WTC11 (cell line): ENCODE data around the gene NLRX1. TPM values are rescaled to one million over a fixed set of nuclear protein-coding genes. Genes with fewer than 3 reads are reported as not detected.

Experiments
- ATAC-seq: fragments of 200-7000 bp; cut with Tn5 transposase; 2 replicates; pipeline ENCODE4 v1.10.0; 2021; ENCODE audit warnings: mild to moderate bottlenecking, moderate library complexity
- CTCF ChIA-PET: fragments of 300-600 bp; sonication (Branson Sonifier 250); formaldehyde crosslinking; loops from one replicate; lab custom pipeline; 2021; ENCODE audit warnings: antibody characterized with exemption; lab: Charles Lee
- POLR2A ChIA-PET: fragments of 350-600 bp; sonication (Branson Sonifier 250); formaldehyde crosslinking; loops from one replicate; lab custom pipeline; 2021; ENCODE audit warnings: antibody characterized with exemption; lab: Charles Lee
- DNase-seq: peaks from one replicate; pipeline ENCODE4 v3.0.0; 2021; ENCODE audit warnings: low spot score
- H3K27ac Mint-ChIP-seq: 2 replicates; pipeline ENCODE4 v1.8.0; 2021; ENCODE audit warnings: mixed read lengths
- H3K27me3 Mint-ChIP-seq: 2 replicates; pipeline ENCODE4 v1.8.0; 2021; ENCODE audit warnings: low read depth, mild to moderate bottlenecking, moderate library complexity, mixed read lengths
- H3K36me3 Mint-ChIP-seq: 2 replicates; pipeline ENCODE4 v1.8.0; 2021; ENCODE audit warnings: mixed read lengths
- H3K4me1 Mint-ChIP-seq: 2 replicates; pipeline ENCODE4 v1.8.0; 2022; ENCODE audit warnings: mixed read lengths
- H3K4me3 Mint-ChIP-seq: 2 replicates; pipeline ENCODE4 v1.8.0; 2021; ENCODE audit warnings: mild to moderate bottlenecking, moderate library complexity, mixed read lengths
- H3K9me3 Mint-ChIP-seq: 2 replicates; pipeline ENCODE4 v1.8.0; 2021; ENCODE audit warnings: mixed read lengths
- CTCF ChIP-seq: fragments of 200-600 bp; IDR thresholded peaks from 2 replicates; pipeline ENCODE4 v1.8.0; 2022; ENCODE audit warnings: antibody characterized with exemption
- FOXJ3 ChIP-seq: sonication (generic); formaldehyde crosslinking; IDR thresholded peaks from 2 replicates; pipeline ENCODE4 v1.9.0; 2021; ENCODE audit warnings: missing genetic modification reagents, mild to moderate bottlenecking, borderline replicate concordance
- FOXK1 ChIP-seq: sonication (generic); formaldehyde crosslinking; IDR thresholded peaks from 2 replicates; pipeline ENCODE4 v1.8.0; 2022; ENCODE audit warnings: mild to moderate bottlenecking, moderate library complexity, missing genetic modification reagents
- GRHL2 ChIP-seq: fragments of 250-450 bp; sonication (Bioruptor Pico); IDR thresholded peaks from 2 replicates; pipeline ENCODE4 v1.8.0; 2022; ENCODE audit warnings: mild to moderate bottlenecking, moderate library complexity; ENCODE audit not compliant: insufficient replicate concordance, severe bottlenecking
- HMGA2 ChIP-seq: fragments of 250-450 bp; sonication (Bioruptor Pico); IDR thresholded peaks from 2 replicates; pipeline ENCODE4 v1.4.0; 2021; ENCODE audit warnings: mild to moderate bottlenecking, moderate library complexity
- JUN ChIP-seq: sonication (generic); formaldehyde crosslinking; IDR thresholded peaks from 2 replicates; pipeline ENCODE4 v1.8.0; 2023; ENCODE audit warnings: mild to moderate bottlenecking, missing genetic modification reagents
- MYBL2 ChIP-seq: sonication (generic); formaldehyde crosslinking; IDR thresholded peaks from 2 replicates; pipeline ENCODE4 v1.8.1; 2023; ENCODE audit warnings: mild to moderate bottlenecking, moderate library complexity, missing genetic modification reagents
- NFE2L1 ChIP-seq: sonication (generic); formaldehyde crosslinking; IDR thresholded peaks from 2 replicates; pipeline ENCODE4 v1.8.1; 2023; ENCODE audit warnings: missing genetic modification reagents
- RORB ChIP-seq: fragments of 250-450 bp; sonication (Bioruptor Pico); IDR thresholded peaks from 2 replicates; pipeline ENCODE4 v1.9.0; 2021; ENCODE audit warnings: mild to moderate bottlenecking
- SMAD4 ChIP-seq: sonication (generic); formaldehyde crosslinking; IDR thresholded peaks from 2 replicates; pipeline ENCODE4 v1.8.0; 2022; ENCODE audit warnings: mild to moderate bottlenecking, missing genetic modification reagents
- ZNF121 ChIP-seq: sonication (generic); formaldehyde crosslinking; IDR thresholded peaks from 2 replicates; pipeline ENCODE4 v1.8.0; 2023; ENCODE audit warnings: missing genetic modification reagents
- ZNF263 ChIP-seq: sonication (generic); formaldehyde crosslinking; IDR thresholded peaks from 2 replicates; pipeline ENCODE4 v1.8.1; 2022; ENCODE audit warnings: low read depth, mild to moderate bottlenecking, moderate library complexity, missing genetic modification reagents
- ZNF423 ChIP-seq: fragments of 250-450 bp; sonication (Bioruptor Pico); IDR thresholded peaks from 2 replicates; pipeline ENCODE4 v2.1.2; 2022; ENCODE audit warnings: mild to moderate bottlenecking, moderate library complexity
- total RNA-seq: library from RNA; stranded (reverse); gene quantifications from 3 replicates; pipeline ENCODE4 v1.2.3, GENCODE V29; 2021
- TF ChIP-seq, protein P1 (sequence below): sonication (generic); formaldehyde crosslinking; IDR thresholded peaks from 2 replicates; pipeline ENCODE4 v1.8.0; 2022; ENCODE audit warnings: missing genetic modification reagents
- TF ChIP-seq, protein P2 (sequence below): sonication (generic); formaldehyde crosslinking; IDR thresholded peaks from 2 replicates; pipeline ENCODE4 v1.8.1; 2023; ENCODE audit warnings: mild to moderate bottlenecking, missing genetic modification reagents, moderate library complexity
- TF ChIP-seq, protein P3 (sequence below): sonication (generic); formaldehyde crosslinking; IDR thresholded peaks from 2 replicates; pipeline ENCODE4 v1.8.1; 2023; ENCODE audit warnings: mild to moderate bottlenecking, missing genetic modification reagents

The NLRX1 gene
- total RNA-seq, 1 experiment from 2014 or later: 20.8 TPM

DNA sequence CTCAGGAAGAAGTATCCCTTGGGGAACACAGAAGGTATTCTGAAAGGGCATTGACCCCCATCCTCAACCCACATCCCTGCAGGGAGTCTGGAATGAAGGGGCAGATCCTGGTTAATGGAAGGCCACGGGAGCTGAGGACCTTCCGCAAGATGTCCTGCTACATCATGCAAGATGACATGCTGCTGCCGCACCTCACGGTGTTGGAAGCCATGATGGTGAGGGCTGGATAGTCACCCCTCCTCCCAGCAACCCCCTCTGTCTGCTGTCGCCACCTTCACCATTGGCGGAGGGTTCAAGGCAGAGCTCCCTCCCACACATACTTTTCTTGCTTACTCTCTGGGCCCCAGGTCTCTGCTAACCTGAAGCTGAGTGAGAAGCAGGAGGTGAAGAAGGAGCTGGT is 14.3 kb upstream of the NLRX1 start (continued):
- TF ChIP-seq, protein P1, sequence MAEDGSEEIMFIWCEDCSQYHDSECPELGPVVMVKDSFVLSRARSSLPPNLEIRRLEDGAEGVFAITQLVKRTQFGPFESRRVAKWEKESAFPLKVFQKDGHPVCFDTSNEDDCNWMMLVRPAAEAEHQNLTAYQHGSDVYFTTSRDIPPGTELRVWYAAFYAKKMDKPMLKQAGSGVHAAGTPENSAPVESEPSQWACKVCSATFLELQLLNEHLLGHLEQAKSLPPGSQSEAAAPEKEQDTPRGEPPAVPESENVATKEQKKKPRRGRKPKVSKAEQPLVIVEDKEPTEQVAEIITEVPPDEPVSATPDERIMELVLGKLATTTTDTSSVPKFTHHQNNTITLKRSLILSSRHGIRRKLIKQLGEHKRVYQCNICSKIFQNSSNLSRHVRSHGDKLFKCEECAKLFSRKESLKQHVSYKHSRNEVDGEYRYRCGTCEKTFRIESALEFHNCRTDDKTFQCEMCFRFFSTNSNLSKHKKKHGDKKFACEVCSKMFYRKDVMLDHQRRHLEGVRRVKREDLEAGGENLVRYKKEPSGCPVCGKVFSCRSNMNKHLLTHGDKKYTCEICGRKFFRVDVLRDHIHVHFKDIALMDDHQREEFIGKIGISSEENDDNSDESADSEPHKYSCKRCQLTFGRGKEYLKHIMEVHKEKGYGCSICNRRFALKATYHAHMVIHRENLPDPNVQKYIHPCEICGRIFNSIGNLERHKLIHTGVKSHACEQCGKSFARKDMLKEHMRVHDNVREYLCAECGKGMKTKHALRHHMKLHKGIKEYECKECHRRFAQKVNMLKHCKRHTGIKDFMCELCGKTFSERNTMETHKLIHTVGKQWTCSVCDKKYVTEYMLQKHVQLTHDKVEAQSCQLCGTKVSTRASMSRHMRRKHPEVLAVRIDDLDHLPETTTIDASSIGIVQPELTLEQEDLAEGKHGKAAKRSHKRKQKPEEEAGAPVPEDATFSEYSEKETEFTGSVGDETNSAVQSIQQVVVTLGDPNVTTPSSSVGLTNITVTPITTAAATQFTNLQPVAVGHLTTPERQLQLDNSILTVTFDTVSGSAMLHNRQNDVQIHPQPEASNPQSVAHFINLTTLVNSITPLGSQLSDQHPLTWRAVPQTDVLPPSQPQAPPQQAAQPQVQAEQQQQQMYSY (CRISPR knock-in tag): no peak
- no peak for TF ChIP-seq RORB
- TF ChIP-seq SMAD4 (CRISPR knock-in tag): no peak
- TF ChIP-seq JUN (CRISPR knock-in tag): no peak
- TF ChIP-seq NFE2L1 (CRISPR knock-in tag): no peak
- TF ChIP-seq ZNF263 (CRISPR knock-in tag): no peak
- no peak for TF ChIP-seq GRHL2 (CRISPR knock-in tag)
- no peak for TF ChIP-seq ZNF423 (CRISPR knock-in tag)
- TF ChIP-seq FOXK1 (CRISPR knock-in tag): no peak
- TF ChIP-seq, protein P2, sequence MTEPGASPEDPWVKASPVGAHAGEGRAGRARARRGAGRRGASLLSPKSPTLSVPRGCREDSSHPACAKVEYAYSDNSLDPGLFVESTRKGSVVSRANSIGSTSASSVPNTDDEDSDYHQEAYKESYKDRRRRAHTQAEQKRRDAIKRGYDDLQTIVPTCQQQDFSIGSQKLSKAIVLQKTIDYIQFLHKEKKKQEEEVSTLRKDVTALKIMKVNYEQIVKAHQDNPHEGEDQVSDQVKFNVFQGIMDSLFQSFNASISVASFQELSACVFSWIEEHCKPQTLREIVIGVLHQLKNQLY (CRISPR knock-in tag): no peak
- TF ChIP-seq ZNF121 (CRISPR knock-in tag): no peak
- no peak for TF ChIP-seq FOXJ3 (CRISPR knock-in tag)
- no peak for TF ChIP-seq CTCF

DNA sequence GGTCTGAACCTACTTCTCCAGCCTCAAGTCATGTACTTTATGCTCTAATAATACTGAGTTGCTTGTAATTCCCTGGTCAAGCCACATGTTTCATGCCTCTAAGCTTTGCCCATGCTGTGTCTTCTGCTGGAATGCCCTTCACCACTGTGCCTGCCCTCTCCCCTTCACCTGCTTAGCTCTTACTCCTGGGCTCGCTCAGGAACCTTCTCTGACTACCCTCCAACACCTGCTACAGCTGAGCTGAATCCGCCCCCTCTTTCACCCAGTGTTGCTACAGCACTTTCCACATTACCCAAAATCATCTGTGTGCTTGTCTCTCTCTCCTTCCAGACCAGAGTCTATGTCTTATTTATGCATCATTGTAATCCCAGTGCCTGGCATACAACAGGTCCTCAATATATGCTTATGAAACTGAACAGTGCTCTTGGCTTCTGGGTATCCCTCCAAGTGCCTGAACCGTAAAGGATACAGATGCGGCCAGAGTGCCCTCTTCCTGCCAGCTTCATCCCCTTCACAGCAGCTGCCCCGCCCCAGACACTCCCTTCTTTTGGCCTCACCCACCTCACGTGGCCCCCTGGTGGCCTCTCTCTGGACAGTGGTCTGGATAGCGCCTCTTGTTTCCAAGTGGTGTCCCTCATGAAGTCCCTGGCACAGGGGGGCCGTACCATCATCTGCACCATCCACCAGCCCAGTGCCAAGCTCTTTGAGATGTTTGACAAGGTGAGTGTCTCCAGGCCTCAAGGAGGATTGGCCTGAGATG is 12.6 kb upstream of the NLRX1 start:
- ChIA-PET POLR2A (no interaction called here), CTCF (interaction anchor here (0.6 to 5.1 kb wide), 12 partner anchors 9 to 166 kb away, joined by 3 to 38 read pairs (median 4); partner anchors contain the start of genes NLRX1 and VPS11)
- ATAC-seq (peak; percentile 59), DNase-seq (peak; percentile 52)
- H3K4me1 Mint-ChIP-seq: peaks cover 12% of the 10 kb centered on the region
- no peak overlapping the region for H3K27ac Mint-ChIP-seq
- no peak overlapping the region for H3K4me3 Mint-ChIP-seq
- peaks cover 16% of the 10 kb centered on the region for H3K27me3 Mint-ChIP-seq
- H3K9me3 Mint-ChIP-seq: no peaks in the 10 kb centered on the region
- TF ChIP-seq, protein P3, sequence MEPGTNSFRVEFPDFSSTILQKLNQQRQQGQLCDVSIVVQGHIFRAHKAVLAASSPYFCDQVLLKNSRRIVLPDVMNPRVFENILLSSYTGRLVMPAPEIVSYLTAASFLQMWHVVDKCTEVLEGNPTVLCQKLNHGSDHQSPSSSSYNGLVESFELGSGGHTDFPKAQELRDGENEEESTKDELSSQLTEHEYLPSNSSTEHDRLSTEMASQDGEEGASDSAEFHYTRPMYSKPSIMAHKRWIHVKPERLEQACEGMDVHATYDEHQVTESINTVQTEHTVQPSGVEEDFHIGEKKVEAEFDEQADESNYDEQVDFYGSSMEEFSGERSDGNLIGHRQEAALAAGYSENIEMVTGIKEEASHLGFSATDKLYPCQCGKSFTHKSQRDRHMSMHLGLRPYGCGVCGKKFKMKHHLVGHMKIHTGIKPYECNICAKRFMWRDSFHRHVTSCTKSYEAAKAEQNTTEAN (CRISPR knock-in tag): no peak
- TF ChIP-seq MYBL2 (CRISPR knock-in tag) (no peak), HMGA2 (CRISPR knock-in tag) (no peak), CTCF (peak; percentile 41; the same call in 1 of the 2 replicates), ZNF423 (CRISPR knock-in tag) (no peak)
- H3K36me3 Mint-ChIP-seq: no peaks in the 10 kb centered on the region
